Stimulated activated CD8-positive, alpha-beta memory T cell treated with anti-CD3 and anti-CD28 coated beads, Interleukin-2, amount 100 ng/mL, for 48 hours (primary cell): ENCODE measurements around the gene CLEC12A.
A peak's percentile ranks its signal among the peaks of the same experiment; 100 is the strongest.
"Not testable (repeated sequence)": the region's sequence is repeated elsewhere in the genome, so short reads cannot be mapped to it uniquely, and the experiment has no call there.

Experiments used
- DNase-seq, 2 donors: peaks; one replicate each; pipeline ENCODE4 v3.0.0-alpha.2; 2020; ENCODE audit warnings: low read depth in 2 of 2

Gene CLEC12A

GRCh38 chr12:9971181-9971580 is at the start of gene CLEC12A:
CLEC12A (plus strand) TSS chr12:9971409; CDS start chr12:9971597, 188 bp downstream.
- DNase-seq, result no peak

- no peak for DNase-seq
These were observed 48.8 kb upstream of the CLEC12A start for GRCh38 chr12:9922429-9922828.

- DNase-seq, result no peak
These were observed 45.4 kb upstream of the CLEC12A start for GRCh38 chr12:9925705-9926393.

GRCh38 chr12:9926876-9927275 is 44.3 kb upstream of the CLEC12A start:
- no peak for DNase-seq

- DNase-seq, result no peak
These were observed 42.6 kb upstream of the CLEC12A start for GRCh38 chr12:9928607-9929006.

GRCh38 chr12:9931245-9931644 is 40.0 kb upstream of the CLEC12A start:
- no peak for DNase-seq

- DNase-seq, result no peak
These were observed 38.9 kb upstream of the CLEC12A start, which contains the start of gene CLEC2A for GRCh38 chr12:9932270-9932669. CLEC2A (minus strand) TSS chr12:9932370; CDS start chr12:9932329, 41 bp downstream.

- DNase-seq, result no peak
These were observed 37.3 kb upstream of the CLEC12A start for GRCh38 chr12:9933958-9934357.

- DNase-seq, result no peak
These were observed 36.2 kb upstream of the CLEC12A start for GRCh38 chr12:9935026-9935425.

GRCh38 chr12:9936591-9936990 is 34.6 kb upstream of the CLEC12A start:
- no peak for DNase-seq

- no peak for DNase-seq
These were observed 30.8 kb upstream of the CLEC12A start for GRCh38 chr12:9940375-9940774.

- no peak for DNase-seq
These were observed 29.4 kb upstream of the CLEC12A start for GRCh38 chr12:9941838-9942237.

GRCh38 chr12:9943240-9943639 is 28.0 kb upstream of the CLEC12A start:
- no peak for DNase-seq

- DNase-seq, result no peak
These were observed 26.8 kb upstream of the CLEC12A start for GRCh38 chr12:9944391-9944790.

- no peak for DNase-seq
These were observed 23.5 kb upstream of the CLEC12A start for GRCh38 chr12:9947674-9948073.

GRCh38 chr12:9948606-9949296 is 22.5 kb upstream of the CLEC12A start:
- no peak for DNase-seq

- peak; percentile 1 to 4 for DNase-seq
These were observed 20.1 kb upstream of the CLEC12A start for GRCh38 chr12:9951026-9951675.

GRCh38 chr12:9952954-9953729 is 18.1 kb upstream of the CLEC12A start:
- DNase-seq, result not testable (repeated sequence)

GRCh38 chr12:9957834-9958233 is 13.4 kb upstream of the CLEC12A start:
- DNase-seq, result no peak

GRCh38 chr12:9960590-9960989 is 10.6 kb upstream of the CLEC12A start:
- DNase-seq, result no peak

GRCh38 chr12:9961106-9961505 is 10.1 kb upstream of the CLEC12A start:
- no peak for DNase-seq

- DNase-seq, result no peak
These were observed 9.3 kb upstream of the CLEC12A start for GRCh38 chr12:9961901-9962300.
